GM12891 (cell line): ENCODE results near the gene ADGRB3.

Source experiments
- POLR2A ChIP-seq: IDR thresholded peaks from 2 replicates; pipeline ENCODE4 v1.6.1; 2011; ENCODE audit warnings: low read depth, low read length, control low read depth
- POLR2AphosphoS5 ChIP-seq: IDR thresholded peaks from 2 replicates; pipeline ENCODE4 v1.6.1; 2011; ENCODE audit warnings: low read depth, low read length, control low read depth
- SPI1 ChIP-seq: IDR thresholded peaks from 2 replicates; pipeline ENCODE4 v1.6.1; 2011; ENCODE audit warnings: low read depth, low read length, control low read depth
- TAF1 ChIP-seq: IDR thresholded peaks from 2 replicates; pipeline ENCODE4 v1.6.1; 2011; ENCODE audit warnings: low read depth, low read length, control low read depth

DNA sequence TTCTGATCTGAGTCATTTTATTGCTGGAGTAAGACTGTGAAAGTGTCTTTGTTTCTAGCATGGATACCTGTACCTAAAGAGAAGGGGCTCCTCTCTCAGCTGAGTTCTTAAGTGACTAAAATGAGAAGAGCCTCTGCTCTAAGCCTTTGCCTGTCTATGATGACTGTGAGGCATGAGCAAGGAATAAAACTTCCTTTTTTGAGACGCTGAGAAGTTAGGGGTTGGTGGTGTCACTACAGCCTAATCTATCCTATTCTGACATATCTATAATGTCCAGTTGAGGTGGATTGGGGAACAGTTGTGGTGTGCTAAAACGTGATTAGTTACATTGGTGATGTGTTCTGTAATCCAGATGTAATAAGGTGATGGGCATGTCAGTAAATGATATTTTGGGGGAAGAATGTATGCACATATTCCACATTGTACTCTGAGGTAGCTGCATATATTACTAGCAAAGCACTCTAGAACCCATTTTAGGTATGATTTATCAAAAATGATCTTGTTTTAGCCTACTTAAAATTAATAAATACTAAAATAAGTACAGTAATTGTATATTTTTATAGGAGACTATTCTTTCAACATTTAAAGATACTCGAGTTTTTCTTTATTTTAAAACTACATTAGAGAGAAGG is 18.1 kb downstream of the ADGRB3 start:
- TF ChIP-seq POLR2A = no peak
- TF ChIP-seq TAF1 = no peak
- no peak for TF ChIP-seq POLR2AphosphoS5
- no peak for TF ChIP-seq SPI1
